ENCODE measurements around the gene SCG5. TPM values are rescaled to one million over a fixed set of nuclear protein-coding genes. Genes with fewer than 3 reads are reported as not detected.
A peak's percentile ranks its signal among the peaks of the same experiment; 100 is the strongest.

SCG5 gene
- total and polyA plus RNA-seq, 2 donors (not counting 3 experiments of a cell fraction or from before 2014, with no cell fraction given), result 3.3 to 3.9 TPM

GRCh38 chr15:32642667-32643435 lies 1.3 kb downstream of the SCG5 start:
- FAIRE-seq (no peak), DNase-seq (ENCODE audit: low read depth, low spot score) (no peak)
- H3K9ac ChIP-seq (replicated peaks; ENCODE audit: extremely low read depth, insufficient read depth, low read length), result no peak overlapping the region
- no peak overlapping the region for H3K4me3 ChIP-seq (replicated peaks in 1 of 3; ENCODE audit: insufficient read depth in 1 of 3, low read depth in 1 of 3, low read length in 3 of 3)
- ChIA-PET POLR2A (no interaction called here), CTCF (interaction anchor here (1.2 to 1.6 kb wide), 2 partner anchors 8 to 14 kb away, joined by 4 to 5 read pairs; no protein-coding TSS in a partner anchor)
- no peak for TF ChIP-seq GATA2 (IDR thresholded peaks at IDR 0.05; ENCODE audit: insufficient read depth, insufficient read length, low read depth, low read length)
- no peak for TF ChIP-seq MAX (IDR thresholded peaks at IDR 0.05; ENCODE audit: insufficient read depth, insufficient read length)
- no peak for TF ChIP-seq POLR2AphosphoS5 (IDR thresholded peaks at IDR 0.05; ENCODE audit: insufficient read depth, low read depth, low read length)
- no peak for TF ChIP-seq MYC (IDR thresholded peaks at IDR 0.05; ENCODE audit: low read depth, low read length)
- TF ChIP-seq FOS (IDR thresholded peaks at IDR 0.05; ENCODE audit: borderline replicate concordance, insufficient read depth, low read length), result no peak
- no peak for TF ChIP-seq POLR2A (IDR thresholded peaks at IDR 0.05; ENCODE audit: low read depth, low read length)
- no peak for TF ChIP-seq JUN (IDR thresholded peaks at IDR 0.05; ENCODE audit: borderline replicate concordance, insufficient read depth, insufficient read length, low read depth)
- TF ChIP-seq EZH2 (IDR thresholded peaks at IDR 0.05; ENCODE audit: borderline replicate concordance, low read depth, low read length, severe bottlenecking), result no peak
- TF ChIP-seq CTCF (IDR thresholded peaks at IDR 0.05; ENCODE audit: extremely low read depth in 1 of 2, insufficient read depth in 1 of 2, low read depth in 1 of 2, low read length in 2 of 2), result no peak
- dilution Hi-C loops (cut with MboI; ENCODE audit: extremely low pct_ligation_motif_present, low sequenced_read_pairs), result no loop called here
- peaks cover 8% of the 10 kb centered on the region for H3K4me1 ChIP-seq (ENCODE audit: control insufficient read depth, extremely low read depth, insufficient read depth, low read length)
- intact Hi-C loops (cut with micrococcal nuclease), result loop anchor here (1.0 kb wide), 1 partner anchor 9 kb away; no protein-coding TSS in a partner anchor
- no peaks in the 10 kb centered on the region for H4K20me1 ChIP-seq (replicated peaks; ENCODE audit: control insufficient read depth, extremely low read depth, insufficient read depth, low read length)
- H3K9me3 ChIP-seq (replicated peaks; ENCODE audit: control insufficient read depth, insufficient read depth, low read length), result no peaks in the 10 kb centered on the region
- no peak overlapping the region for H3K27ac ChIP-seq (ENCODE audit: insufficient read depth, low read depth, low read length)
- BruUV-seq (replicated peaks), result no TSS peak
- no peaks in the 10 kb centered on the region for H3K9me1 ChIP-seq (replicated peaks; ENCODE audit: control insufficient read depth, extremely low read depth, insufficient read depth, low read length)
- H3K27me3 ChIP-seq (ENCODE audit: control insufficient read depth in 2 of 2, insufficient read depth in 2 of 2, low read length in 2 of 2), result no peaks in the 10 kb centered on the region
- peak overlapping the region; percentile 2 for H2AFZ ChIP-seq (ENCODE audit: low read depth, low read length)
- peaks cover under 1% of the 10 kb centered on the region for H3K79me2 ChIP-seq (ENCODE audit: control insufficient read depth, insufficient read depth, low read length)
- H3K4me2 ChIP-seq (ENCODE audit: insufficient read depth, low read length), result no peak overlapping the region
- peaks cover 0 to 3% of the 10 kb centered on the region in 2 experiments for H3K36me3 ChIP-seq (ENCODE audit: control insufficient read depth in 2 of 2, extremely low read depth in 1 of 2, insufficient read depth in 2 of 2, low read length in 2 of 2)
